ENCODE measurements around the gene CNIH3. TPM values are rescaled to one million over a fixed set of nuclear protein-coding genes. Genes with fewer than 3 reads are reported as not detected.
"Not testable (repeated sequence)": the region's sequence is repeated elsewhere in the genome, so short reads cannot be mapped to it uniquely, and the experiment has no call there.

Gene CNIH3
- polyA plus RNA-seq, 1 donor (not counting 4 experiments of a cell fraction or from before 2014, with no cell fraction given) = 0.81 TPM

- DNase-seq (ENCODE audit: low read depth, low spot score) (no peak), FAIRE-seq (no peak)
- no peak overlapping the region for H2AFZ ChIP-seq (ENCODE audit: control insufficient read depth, low read length)
- dilution Hi-C loops (cut with MboI; ENCODE audit: extremely low pct_ligation_motif_present, low sequenced_read_pairs) = no loop called here
- H3K4me2 ChIP-seq (ENCODE audit: control insufficient read depth, extremely low read depth, insufficient read depth, low read depth, low read length) = no peak overlapping the region
- no peak overlapping the region for H3K4me3 ChIP-seq (ENCODE audit: control insufficient read depth in 2 of 3, extremely low read depth in 1 of 3, insufficient read depth in 2 of 3, low read depth in 1 of 3, low read length in 3 of 3)
- H3K9ac ChIP-seq (ENCODE audit: control insufficient read depth, extremely low read depth, insufficient read depth, low read length) = no peak overlapping the region
- TF ChIP-seq CTCF (optimal IDR thresholded peaks at IDR 0.05 in 1 of 3, IDR thresholded peaks at IDR 0.05 in 1 of 3, conservative IDR thresholded peaks at IDR 0.05 in 1 of 3; ENCODE audit: extremely low read depth in 1 of 3, insufficient read depth in 2 of 3, low read length in 3 of 3) (no peak), EZH2 (IDR thresholded peaks at IDR 0.05; ENCODE audit: low read length) (no peak)
- H4K20me1 ChIP-seq (ENCODE audit: control insufficient read depth, extremely low read depth, insufficient read depth, low read length) = no peaks in the 10 kb centered on the region
- H3K4me1 ChIP-seq (ENCODE audit: control insufficient read depth, extremely low read depth, insufficient read depth, low read length) = no peaks in the 10 kb centered on the region
- H3K27me3 ChIP-seq (ENCODE audit: control insufficient read depth, extremely low read depth, insufficient read depth, low read length) = peaks cover 10% of the 10 kb centered on the region
- H3K79me2 ChIP-seq (ENCODE audit: control insufficient read depth, insufficient read depth, low read length) = no peaks in the 10 kb centered on the region
- no peaks in the 10 kb centered on the region for H3K9me1 ChIP-seq (ENCODE audit: control insufficient read depth, extremely low read depth, insufficient read depth, low read length)
- no peaks in the 10 kb centered on the region for H3K9me3 ChIP-seq (ENCODE audit: control insufficient read depth, low read depth, low read length)
- no peaks in the 10 kb centered on the region for H3K36me3 ChIP-seq (ENCODE audit: control insufficient read depth in 2 of 2, extremely low read depth in 1 of 2, insufficient read depth in 2 of 2, low read length in 2 of 2)
- H3K27ac ChIP-seq (ENCODE audit: control insufficient read depth, insufficient read depth, low read length) = no peak overlapping the region
These were observed 68.9 kb downstream of the CNIH3 start for GRCh38 chr1:224684979-224685425.

GRCh38 chr1:224686140-224686539, 70.0 kb downstream of the CNIH3 start:
- H3K9me1 ChIP-seq (ENCODE audit: control insufficient read depth, extremely low read depth, insufficient read depth, low read length); H4K20me1 ChIP-seq (ENCODE audit: control insufficient read depth, extremely low read depth, insufficient read depth, low read length); dilution Hi-C loops (cut with MboI; ENCODE audit: extremely low pct_ligation_motif_present, low sequenced_read_pairs); H3K36me3 ChIP-seq (ENCODE audit: control insufficient read depth in 2 of 2, extremely low read depth in 1 of 2, insufficient read depth in 2 of 2, low read length in 2 of 2); H3K27ac ChIP-seq (ENCODE audit: control insufficient read depth, insufficient read depth, low read length); H3K4me3 ChIP-seq (ENCODE audit: control insufficient read depth in 2 of 3, extremely low read depth in 1 of 3, insufficient read depth in 2 of 3, low read depth in 1 of 3, low read length in 3 of 3); H3K27me3 ChIP-seq (ENCODE audit: control insufficient read depth, extremely low read depth, insufficient read depth, low read length); H3K4me2 ChIP-seq (ENCODE audit: control insufficient read depth, extremely low read depth, insufficient read depth, low read depth, low read length); H3K4me1 ChIP-seq (ENCODE audit: control insufficient read depth, extremely low read depth, insufficient read depth, low read length); H2AFZ ChIP-seq (ENCODE audit: control insufficient read depth, low read length); H3K9me3 ChIP-seq (ENCODE audit: control insufficient read depth, low read depth, low read length); H3K79me2 ChIP-seq (ENCODE audit: control insufficient read depth, insufficient read depth, low read length); FAIRE-seq; DNase-seq (ENCODE audit: low read depth, low spot score); H3K9ac ChIP-seq (ENCODE audit: control insufficient read depth, extremely low read depth, insufficient read depth, low read length): not testable (repeated sequence)

DNA sequence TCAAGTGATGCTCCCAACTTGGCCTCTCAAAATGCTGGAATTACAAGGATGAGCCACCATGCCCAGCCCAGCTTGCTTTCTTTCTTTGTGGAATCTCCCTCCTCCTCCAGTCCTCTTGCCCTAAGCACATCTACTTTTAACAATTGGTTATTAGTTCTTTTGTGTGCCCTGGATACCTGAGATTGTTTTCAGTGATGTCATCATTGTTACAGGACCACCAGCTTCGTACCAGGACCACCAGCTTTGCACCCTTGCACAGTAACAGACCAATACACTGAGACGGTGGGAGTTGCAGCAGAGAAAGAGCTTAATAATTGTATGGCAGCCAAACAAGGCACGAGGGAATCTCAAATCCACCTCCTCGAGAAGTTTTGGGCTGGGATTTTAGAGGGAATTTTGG, 71.3 kb downstream of the CNIH3 start:
- H3K79me2 ChIP-seq (ENCODE audit: control insufficient read depth, insufficient read depth, low read length) = no peaks in the 10 kb centered on the region
- no peak overlapping the region for H3K27ac ChIP-seq (ENCODE audit: control insufficient read depth, insufficient read depth, low read length)
- no peaks in the 10 kb centered on the region for H3K9me1 ChIP-seq (ENCODE audit: control insufficient read depth, extremely low read depth, insufficient read depth, low read length)
- dilution Hi-C loops (cut with MboI; ENCODE audit: extremely low pct_ligation_motif_present, low sequenced_read_pairs) = no loop called here
- DNase-seq (ENCODE audit: low read depth, low spot score) = no peak
- H3K4me3 ChIP-seq (ENCODE audit: control insufficient read depth in 2 of 3, extremely low read depth in 1 of 3, insufficient read depth in 2 of 3, low read depth in 1 of 3, low read length in 3 of 3) = no peak overlapping the region
- no peaks in the 10 kb centered on the region for H3K9me3 ChIP-seq (ENCODE audit: control insufficient read depth, low read depth, low read length)
- H4K20me1 ChIP-seq (ENCODE audit: control insufficient read depth, extremely low read depth, insufficient read depth, low read length) = no peaks in the 10 kb centered on the region
- H3K36me3 ChIP-seq (ENCODE audit: control insufficient read depth in 2 of 2, extremely low read depth in 1 of 2, insufficient read depth in 2 of 2, low read length in 2 of 2) = no peaks in the 10 kb centered on the region
- H2AFZ ChIP-seq (ENCODE audit: control insufficient read depth, low read length) = no peak overlapping the region
- no peaks in the 10 kb centered on the region for H3K4me1 ChIP-seq (ENCODE audit: control insufficient read depth, extremely low read depth, insufficient read depth, low read length)
- H3K9ac ChIP-seq (ENCODE audit: control insufficient read depth, extremely low read depth, insufficient read depth, low read length) = no peak overlapping the region
- FAIRE-seq = no peak
- no peak overlapping the region for H3K4me2 ChIP-seq (ENCODE audit: control insufficient read depth, extremely low read depth, insufficient read depth, low read depth, low read length)
- H3K27me3 ChIP-seq (ENCODE audit: control insufficient read depth, extremely low read depth, insufficient read depth, low read length) = peaks cover 5% of the 10 kb centered on the region
- TF ChIP-seq EZH2 (IDR thresholded peaks at IDR 0.05; ENCODE audit: low read length) = no peak
- TF ChIP-seq CTCF (optimal IDR thresholded peaks at IDR 0.05 in 1 of 3, IDR thresholded peaks at IDR 0.05 in 1 of 3, conservative IDR thresholded peaks at IDR 0.05 in 1 of 3; ENCODE audit: extremely low read depth in 1 of 3, insufficient read depth in 2 of 3, low read length in 3 of 3) = no peak

All from keratinocyte (primary cell).